Stimulated activated CD8-positive, alpha-beta memory T cell treated with anti-CD3 and anti-CD28 coated beads, Interleukin-7, amount 100 ng/mL, for 48 hours (primary cell): ENCODE data around the gene PPP1R3E.
"Not testable (repeated sequence)": the region's sequence is repeated elsewhere in the genome, so short reads cannot be mapped to it uniquely, and the experiment has no call there.

ENCODE experiments used
- DNase-seq, 2 donors: peaks; one replicate each; pipeline ENCODE4 v3.0.0-alpha.2; 2020; ENCODE audit warnings: low read depth in 1 of 2; ENCODE audit errors: extremely low read depth in 1 of 2

Gene PPP1R3E

GRCh38 chr14:23297611-23298277 lies 4.9 kb downstream of the PPP1R3E start:
- DNase-seq, result no peak

GRCh38 chr14:23297096-23297495 lies 5.6 kb downstream of the PPP1R3E start:
- DNase-seq, result no peak

GRCh38 chr14:23296012-23296777 lies 6.5 kb downstream of the PPP1R3E start:
- DNase-seq, result no peak

- DNase-seq, result no peak
Observed at GRCh38 chr14:23294734-23295561, 7.7 kb downstream of the PPP1R3E start.

- DNase-seq, result no peak
Observed at GRCh38 chr14:23286902-23287479, 15.7 kb downstream of the PPP1R3E start.

GRCh38 chr14:23286020-23286901 lies 16.4 kb downstream of the PPP1R3E start, which contains the start of gene HOMEZ:
Gene HOMEZ, minus strand, starts transcription at chr14:23286132. Its CDS starts 180 bp downstream, at chr14:23285952.
- DNase-seq, result peak; percentile 97 to 98

GRCh38 chr14:23285530-23286019 lies 17.1 kb downstream of the PPP1R3E start:
- DNase-seq, result no peak

GRCh38 chr14:23284654-23285529 lies 17.8 kb downstream of the PPP1R3E start:
- DNase-seq, result no peak

- no peak for DNase-seq
Observed at GRCh38 chr14:23281247-23281646, 21.4 kb downstream of the PPP1R3E start.

GRCh38 chr14:23277928-23278327 lies 24.7 kb downstream of the PPP1R3E start:
- not testable (repeated sequence) for DNase-seq

- no peak for DNase-seq
Observed at GRCh38 chr14:23277189-23277588, 25.5 kb downstream of the PPP1R3E start.

GRCh38 chr14:23275412-23275811 lies 27.2 kb downstream of the PPP1R3E start:
- DNase-seq, result no peak

GRCh38 chr14:23269193-23269592 lies 33.5 kb downstream of the PPP1R3E start:
- no peak for DNase-seq

- DNase-seq, result not testable (repeated sequence)
Observed at GRCh38 chr14:23260849-23261248, 41.8 kb downstream of the PPP1R3E start.

GRCh38 chr14:23259426-23259825 lies 43.2 kb downstream of the PPP1R3E start:
- no peak for DNase-seq

GRCh38 chr14:23258256-23258655 lies 44.4 kb downstream of the PPP1R3E start:
- DNase-seq, result no peak

GRCh38 chr14:23252420-23253333 lies 50.0 kb downstream of the PPP1R3E start:
- DNase-seq, result no peak

- DNase-seq, result no peak
Observed at GRCh38 chr14:23252006-23252405, 50.7 kb downstream of the PPP1R3E start.
